SK-N-SH treated with all-trans-retinoic acid at 6 μM for 48 hours (cell line): ENCODE measurements around the gene PDGFC.

Experiments used
- ATAC-seq: fragments of 200-7000 bp; cut with Tn5 transposase; 3 replicates; pipeline ENCODE4 v1.9.1; 2020; ENCODE audit warnings: mild to moderate bottlenecking, moderate library complexity
- ARNTL ChIP-seq: fragments of 450-650 bp; formaldehyde crosslinking; IDR thresholded peaks from 2 replicates; pipeline ENCODE4 v1.5.0; 2020; ENCODE audit warnings: low read depth, mild to moderate bottlenecking, moderate library complexity, borderline replicate concordance
- BACH2 ChIP-seq: fragments of 250-450 bp; sonication (Bioruptor Pico); IDR thresholded peaks from 2 replicates; pipeline ENCODE4 v1.9.0; 2021; ENCODE audit warnings: mild to moderate bottlenecking, borderline replicate concordance
- CREB5 ChIP-seq: fragments of 250-450 bp; sonication (Bioruptor Pico); IDR thresholded peaks from 2 replicates; pipeline ENCODE4 v1.5.1; 2020; ENCODE audit warnings: low read depth, mild to moderate bottlenecking, moderate library complexity
- CSDC2 ChIP-seq: fragments of 250-450 bp; sonication (Bioruptor Pico); IDR thresholded peaks from 2 replicates; pipeline ENCODE4 v1.5.0; 2020; ENCODE audit warnings: mild to moderate bottlenecking, moderate library complexity
- ESRRG ChIP-seq: fragments of 250-450 bp; sonication (Bioruptor Pico); IDR thresholded peaks from 2 replicates; pipeline ENCODE4 v1.6.1; 2021; ENCODE audit warnings: mild to moderate bottlenecking
- GLIS3 ChIP-seq: fragments of 250-450 bp; sonication (Bioruptor Pico); IDR thresholded peaks from 2 replicates; pipeline ENCODE4 v1.5.0; 2020; ENCODE audit warnings: mild to moderate bottlenecking, moderate library complexity
- ISL1 ChIP-seq: fragments of 250-450 bp; sonication (Bioruptor Pico); IDR thresholded peaks from 2 replicates; pipeline ENCODE4 v2.1.2; 2022; ENCODE audit warnings: mild to moderate bottlenecking, moderate library complexity
- OSR1 ChIP-seq: fragments of 250-450 bp; sonication (Bioruptor Pico); IDR thresholded peaks from 2 replicates; pipeline ENCODE4 v1.8.0; 2022; ENCODE audit warnings: moderate library complexity, mild to moderate bottlenecking, inconsistent platforms
- PATZ1 ChIP-seq: fragments of 250-450 bp; sonication (Bioruptor Pico); IDR thresholded peaks from 2 replicates; pipeline ENCODE4 v1.8.0; 2020; ENCODE audit warnings: mild to moderate bottlenecking, moderate library complexity, borderline replicate concordance
- PPARA ChIP-seq: fragments of 250-450 bp; sonication (Bioruptor Pico); IDR thresholded peaks from 2 replicates; pipeline ENCODE4 v1.5.0; 2020; ENCODE audit warnings: mild to moderate bottlenecking, borderline replicate concordance
- RARB ChIP-seq: fragments of 250-450 bp; sonication (Bioruptor Pico); IDR thresholded peaks from 2 replicates; pipeline ENCODE4 v1.8.0; 2021; ENCODE audit warnings: mild to moderate bottlenecking, moderate library complexity
- SNAI2 ChIP-seq: fragments of 250-450 bp; sonication (Bioruptor Pico); IDR thresholded peaks from 2 replicates; pipeline ENCODE4 v1.5.0; 2020; ENCODE audit warnings: mild to moderate bottlenecking, moderate library complexity
- TCF4 ChIP-seq: fragments of 250-450 bp; sonication (Bioruptor Pico); IDR thresholded peaks from 2 replicates; pipeline ENCODE4 v1.8.0; 2021; ENCODE audit warnings: mild to moderate bottlenecking, moderate library complexity, borderline replicate concordance
- TOX ChIP-seq: fragments of 250-450 bp; sonication (Bioruptor Pico); IDR thresholded peaks from 2 replicates; pipeline ENCODE4 v1.8.0; 2021; ENCODE audit warnings: mild to moderate bottlenecking, moderate library complexity, borderline replicate concordance
- ZC3H10 ChIP-seq: fragments of 250-450 bp; sonication (Bioruptor Pico); IDR thresholded peaks from 2 replicates; pipeline ENCODE4 v1.5.1; 2021; ENCODE audit warnings: mild to moderate bottlenecking, moderate library complexity
- ZFP3 ChIP-seq: fragments of 250-450 bp; sonication (Bioruptor Pico); IDR thresholded peaks from 2 replicates; pipeline ENCODE4 v1.5.0; 2020; ENCODE audit warnings: mild to moderate bottlenecking, moderate library complexity
- ZFP30 ChIP-seq: fragments of 450-650 bp; formaldehyde crosslinking; IDR thresholded peaks from 2 replicates; pipeline ENCODE4 v1.5.0; 2022; ENCODE audit warnings: mild to moderate bottlenecking, moderate library complexity
- ZNF565 ChIP-seq: fragments of 450-650 bp; formaldehyde crosslinking; conservative IDR thresholded peaks from 2 replicates; pipeline ENCODE4 v1.5.0; 2020; ENCODE audit warnings: low read depth, mild to moderate bottlenecking, moderate library complexity
- ZNF70 ChIP-seq: fragments of 450-650 bp; formaldehyde crosslinking; IDR thresholded peaks from 2 replicates; pipeline ENCODE4 v1.5.0; 2020; ENCODE audit warnings: mild to moderate bottlenecking, moderate library complexity
- ZNF8 ChIP-seq: fragments of 450-650 bp; formaldehyde crosslinking; IDR thresholded peaks from 2 replicates; pipeline ENCODE4 v1.5.0; 2020; ENCODE audit warnings: mild to moderate bottlenecking, moderate library complexity
- TF ChIP-seq, protein P1 (sequence below): fragments of 250-450 bp; sonication (Bioruptor Pico); IDR thresholded peaks from 2 replicates; pipeline ENCODE4 v1.5.0; 2020; ENCODE audit warnings: mild to moderate bottlenecking, moderate library complexity
- TF ChIP-seq, protein P2 (sequence below): fragments of 250-450 bp; sonication (Bioruptor Pico); IDR thresholded peaks from 2 replicates; pipeline ENCODE4 v1.5.1; 2021; ENCODE audit warnings: mild to moderate bottlenecking, moderate library complexity

Gene PDGFC

DNA sequence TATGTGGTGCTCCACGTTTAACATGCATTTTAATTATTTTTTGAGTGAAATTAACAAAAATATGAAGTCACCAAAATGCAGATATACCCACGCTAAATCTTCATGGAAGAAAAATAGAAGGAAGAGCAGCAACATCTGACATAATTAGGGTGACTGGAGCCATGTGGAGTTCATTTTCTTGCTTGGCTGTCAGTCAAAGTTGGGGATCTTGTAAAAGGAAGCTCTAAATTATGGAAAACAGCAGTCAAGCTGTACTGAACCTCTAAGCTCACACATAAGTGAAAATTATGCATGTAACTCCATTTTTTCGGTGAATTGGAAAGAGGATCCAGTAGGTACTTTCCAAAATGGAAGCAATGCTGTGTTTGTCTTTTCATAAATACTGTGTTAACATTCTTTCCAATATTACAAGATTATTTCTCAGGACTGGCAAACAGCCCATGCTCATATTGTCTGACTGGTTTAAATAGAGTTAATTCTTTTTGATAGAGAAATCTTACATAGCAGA, 9.7 kb upstream of the PDGFC start:
- ATAC-seq, result peak; percentile 59
- no peak for TF ChIP-seq ZNF70 (CRISPR knock-in tag)
- no peak for TF ChIP-seq SNAI2 (CRISPR knock-in tag)
- TF ChIP-seq, protein P1, sequence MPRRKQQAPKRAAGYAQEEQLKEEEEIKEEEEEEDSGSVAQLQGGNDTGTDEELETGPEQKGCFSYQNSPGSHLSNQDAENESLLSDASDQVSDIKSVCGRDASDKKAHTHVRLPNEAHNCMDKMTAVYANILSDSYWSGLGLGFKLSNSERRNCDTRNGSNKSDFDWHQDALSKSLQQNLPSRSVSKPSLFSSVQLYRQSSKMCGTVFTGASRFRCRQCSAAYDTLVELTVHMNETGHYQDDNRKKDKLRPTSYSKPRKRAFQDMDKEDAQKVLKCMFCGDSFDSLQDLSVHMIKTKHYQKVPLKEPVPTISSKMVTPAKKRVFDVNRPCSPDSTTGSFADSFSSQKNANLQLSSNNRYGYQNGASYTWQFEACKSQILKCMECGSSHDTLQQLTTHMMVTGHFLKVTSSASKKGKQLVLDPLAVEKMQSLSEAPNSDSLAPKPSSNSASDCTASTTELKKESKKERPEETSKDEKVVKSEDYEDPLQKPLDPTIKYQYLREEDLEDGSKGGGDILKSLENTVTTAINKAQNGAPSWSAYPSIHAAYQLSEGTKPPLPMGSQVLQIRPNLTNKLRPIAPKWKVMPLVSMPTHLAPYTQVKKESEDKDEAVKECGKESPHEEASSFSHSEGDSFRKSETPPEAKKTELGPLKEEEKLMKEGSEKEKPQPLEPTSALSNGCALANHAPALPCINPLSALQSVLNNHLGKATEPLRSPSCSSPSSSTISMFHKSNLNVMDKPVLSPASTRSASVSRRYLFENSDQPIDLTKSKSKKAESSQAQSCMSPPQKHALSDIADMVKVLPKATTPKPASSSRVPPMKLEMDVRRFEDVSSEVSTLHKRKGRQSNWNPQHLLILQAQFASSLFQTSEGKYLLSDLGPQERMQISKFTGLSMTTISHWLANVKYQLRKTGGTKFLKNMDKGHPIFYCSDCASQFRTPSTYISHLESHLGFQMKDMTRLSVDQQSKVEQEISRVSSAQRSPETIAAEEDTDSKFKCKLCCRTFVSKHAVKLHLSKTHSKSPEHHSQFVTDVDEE (CRISPR knock-in tag), result no peak
- no peak for TF ChIP-seq ZFP3
- no peak for TF ChIP-seq TOX
- TF ChIP-seq CSDC2 (CRISPR knock-in tag), result no peak
- no peak for TF ChIP-seq CREB5 (CRISPR knock-in tag)
- no peak for TF ChIP-seq ZC3H10

DNA sequence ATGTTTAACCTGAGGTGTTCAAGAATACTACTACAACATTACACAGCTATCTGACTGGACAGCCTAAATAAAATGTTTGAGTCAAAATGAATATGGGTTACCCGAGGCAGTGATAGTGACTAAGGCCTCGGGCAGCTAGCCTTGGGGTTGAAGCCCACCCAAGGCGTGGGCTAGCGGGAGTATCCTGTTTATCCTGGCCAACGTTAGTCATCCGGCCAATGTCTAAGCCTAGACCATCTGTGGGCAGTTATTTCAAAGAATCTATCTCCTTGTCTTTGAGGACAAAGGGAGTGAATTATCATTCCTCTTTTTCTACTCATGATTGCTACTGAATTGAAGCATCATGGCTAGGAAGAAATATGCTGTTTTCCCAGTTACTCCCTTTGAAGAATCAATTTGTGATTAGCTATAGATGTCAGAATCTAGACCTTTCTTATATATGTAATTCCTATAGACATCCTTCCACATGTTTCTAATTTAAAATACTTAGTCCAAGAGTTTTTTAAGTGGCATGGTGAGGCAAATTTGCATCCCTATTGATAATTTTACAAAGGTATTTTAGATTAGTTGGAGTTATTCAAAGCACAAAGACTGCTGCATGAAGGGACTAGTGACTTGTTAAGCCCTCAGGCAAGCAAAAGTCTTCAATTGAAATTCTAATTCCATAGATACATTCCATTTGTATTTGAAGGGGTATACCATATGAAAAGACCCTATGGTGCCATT, 6.0 kb upstream of the PDGFC start:
- TF ChIP-seq ZFP3 (no peak), PATZ1 (CRISPR knock-in tag) (no peak), CSDC2 (CRISPR knock-in tag) (no peak), RARB (no peak), GLIS3 (CRISPR knock-in tag) (no peak), ZNF8 (CRISPR knock-in tag) (no peak), ARNTL (CRISPR knock-in tag) (no peak), ESRRG (no peak), ISL1 (CRISPR knock-in tag) (no peak), ZNF565 (no peak), SNAI2 (CRISPR knock-in tag) (no peak), TOX (no peak), TCF4 (CRISPR knock-in tag) (no peak), CREB5 (CRISPR knock-in tag) (no peak), ZC3H10 (no peak), OSR1 (CRISPR knock-in tag) (no peak), PPARA (CRISPR knock-in tag) (no peak), BACH2 (CRISPR knock-in tag) (no peak)
- TF ChIP-seq, protein P1 (CRISPR knock-in tag), result no peak
- peak; percentile 67 for ATAC-seq

- TF ChIP-seq SNAI2 (CRISPR knock-in tag), result no peak
- TF ChIP-seq, protein P2, sequence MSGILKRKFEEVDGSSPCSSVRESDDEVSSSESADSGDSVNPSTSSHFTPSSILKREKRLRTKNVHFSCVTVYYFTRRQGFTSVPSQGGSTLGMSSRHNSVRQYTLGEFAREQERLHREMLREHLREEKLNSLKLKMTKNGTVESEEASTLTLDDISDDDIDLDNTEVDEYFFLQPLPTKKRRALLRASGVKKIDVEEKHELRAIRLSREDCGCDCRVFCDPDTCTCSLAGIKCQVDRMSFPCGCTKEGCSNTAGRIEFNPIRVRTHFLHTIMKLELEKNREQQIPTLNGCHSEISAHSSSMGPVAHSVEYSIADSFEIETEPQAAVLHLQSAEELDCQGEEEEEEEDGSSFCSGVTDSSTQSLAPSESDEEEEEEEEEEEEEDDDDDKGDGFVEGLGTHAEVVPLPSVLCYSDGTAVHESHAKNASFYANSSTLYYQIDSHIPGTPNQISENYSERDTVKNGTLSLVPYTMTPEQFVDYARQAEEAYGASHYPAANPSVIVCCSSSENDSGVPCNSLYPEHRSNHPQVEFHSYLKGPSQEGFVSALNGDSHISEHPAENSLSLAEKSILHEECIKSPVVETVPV (CRISPR knock-in tag), result no peak
- TF ChIP-seq, protein P1 (CRISPR knock-in tag), result no peak
- no peak for TF ChIP-seq BACH2 (CRISPR knock-in tag)
- TF ChIP-seq OSR1 (CRISPR knock-in tag), result no peak
- TF ChIP-seq ZFP3, result no peak
- TF ChIP-seq RARB, result no peak
- TF ChIP-seq ZC3H10, result no peak
- no peak for TF ChIP-seq ESRRG
- TF ChIP-seq ZFP30 (CRISPR knock-in tag), result no peak
- no peak for TF ChIP-seq ARNTL (CRISPR knock-in tag)
- no peak for TF ChIP-seq TCF4 (CRISPR knock-in tag)
- ATAC-seq, result peak; percentile 67
Observed at GRCh38 chr4:156976147-156976546, 4.5 kb upstream of the PDGFC start.
